ENCODE results near the gene PANK4. TPM values are rescaled to one million over a fixed set of nuclear protein-coding genes. Genes with fewer than 3 reads are reported as not detected.
"Not testable (repeated sequence)": the region's sequence is repeated elsewhere in the genome, so short reads cannot be mapped to it uniquely, and the experiment has no call there.

Gene PANK4
- total RNA-seq, 1 experiment from 2014 or later = 20.5 TPM

GRCh38 chr1:2571348-2571747, 45.0 kb upstream of the PANK4 start:
- no peak overlapping the region for H2AFZ ChIP-seq
- no peak overlapping the region for H3K4me3 ChIP-seq
- TF ChIP-seq CTCF (conservative IDR thresholded peaks at IDR 0.05) (no peak), EZH2 (IDR thresholded peaks at IDR 0.05; ENCODE audit: low read depth) (no peak)
- ChIA-PET CTCF (no interaction called here), POLR2A (ENCODE audit: unreplicated experiment) (no interaction called here)
- no TSS peak for BruUV-seq (replicated peaks)
- no peaks in the 10 kb centered on the region for H3K9me2 ChIP-seq (ENCODE audit: insufficient read depth)
- H3K27ac ChIP-seq = no peak overlapping the region
- no peaks in the 10 kb centered on the region for H3K4me1 ChIP-seq (replicated peaks; ENCODE audit: insufficient read depth)
- intact Hi-C loops (cut with micrococcal nuclease; ENCODE audit: unreplicated experiment) = no loop called here
- no peaks in the 10 kb centered on the region for H3K9me3 ChIP-seq (ENCODE audit: insufficient read depth, low read depth)
- no peaks in the 10 kb centered on the region for H3F3A ChIP-seq (ENCODE audit: insufficient read depth, low read depth)
- no peak for DNase-seq
- H3K36me3 ChIP-seq (ENCODE audit: low read depth) = no peaks in the 10 kb centered on the region
- no peak overlapping the region for H3K4me2 ChIP-seq
- H4K20me1 ChIP-seq (ENCODE audit: insufficient read depth) = no peaks in the 10 kb centered on the region
- H3K79me2 ChIP-seq (ENCODE audit: low read depth) = no peaks in the 10 kb centered on the region
- peaks cover 68% of the 10 kb centered on the region for H3K27me3 ChIP-seq (ENCODE audit: insufficient read depth, low read depth)

GRCh38 chr1:2570332-2570731, 43.9 kb upstream of the PANK4 start:
- Histone ChIP-seq H3K4me3 (no peak overlapping the region), H3K27ac (no peak overlapping the region), H3K27me3 (ENCODE audit: insufficient read depth, low read depth) (peaks cover 68% of the 10 kb centered on the region), H3K4me1 (replicated peaks; ENCODE audit: insufficient read depth) (no peaks in the 10 kb centered on the region), H4K20me1 (ENCODE audit: insufficient read depth) (no peaks in the 10 kb centered on the region), H3F3A (ENCODE audit: insufficient read depth, low read depth) (no peaks in the 10 kb centered on the region), H2AFZ (no peak overlapping the region), H3K9me3 (ENCODE audit: insufficient read depth, low read depth) (no peaks in the 10 kb centered on the region), H3K9me2 (ENCODE audit: insufficient read depth) (no peaks in the 10 kb centered on the region), H3K79me2 (ENCODE audit: low read depth) (no peaks in the 10 kb centered on the region), H3K36me3 (ENCODE audit: low read depth) (no peaks in the 10 kb centered on the region), H3K4me2 (no peak overlapping the region)
- TF ChIP-seq EZH2 (IDR thresholded peaks at IDR 0.05; ENCODE audit: low read depth) = no peak
- no peak for TF ChIP-seq CTCF (conservative IDR thresholded peaks at IDR 0.05)
- CTCF ChIA-PET = no interaction called here
- peak in 1 of 2 experiments; percentile 26 for DNase-seq
- POLR2A ChIA-PET (ENCODE audit: unreplicated experiment) = no interaction called here
- BruUV-seq (replicated peaks) = no TSS peak
- intact Hi-C loops (cut with micrococcal nuclease; ENCODE audit: unreplicated experiment) = no loop called here

GRCh38 chr1:2569703-2570102, 43.3 kb upstream of the PANK4 start:
- H3K27me3 ChIP-seq (ENCODE audit: insufficient read depth, low read depth) = peaks cover 73% of the 10 kb centered on the region
- H3K4me1 ChIP-seq (replicated peaks; ENCODE audit: insufficient read depth); POLR2A ChIA-PET (ENCODE audit: unreplicated experiment); CTCF ChIA-PET; H3K36me3 ChIP-seq (ENCODE audit: low read depth); H3K9me3 ChIP-seq (ENCODE audit: insufficient read depth, low read depth); H3K9me2 ChIP-seq (ENCODE audit: insufficient read depth); H3F3A ChIP-seq (ENCODE audit: insufficient read depth, low read depth); H3K4me3 ChIP-seq; intact Hi-C loops (cut with micrococcal nuclease; ENCODE audit: unreplicated experiment); H3K79me2 ChIP-seq (ENCODE audit: low read depth); H3K4me2 ChIP-seq; H2AFZ ChIP-seq; BruUV-seq (replicated peaks); H4K20me1 ChIP-seq (ENCODE audit: insufficient read depth); H3K27ac ChIP-seq: not testable (repeated sequence)
- DNase-seq = peak in 1 of 2 experiments; percentile 9

GRCh38 chr1:2569060-2569459, 42.7 kb upstream of the PANK4 start:
- no TSS peak for BruUV-seq (replicated peaks)
- Histone ChIP-seq H3K79me2 (ENCODE audit: low read depth) (no peaks in the 10 kb centered on the region), H3K36me3 (ENCODE audit: low read depth) (no peaks in the 10 kb centered on the region), H3K4me3 (no peak overlapping the region), H3K9me3 (ENCODE audit: insufficient read depth, low read depth) (no peaks in the 10 kb centered on the region), H3F3A (ENCODE audit: insufficient read depth, low read depth) (no peaks in the 10 kb centered on the region), H4K20me1 (ENCODE audit: insufficient read depth) (no peaks in the 10 kb centered on the region), H3K4me2 (no peak overlapping the region), H3K27me3 (ENCODE audit: insufficient read depth, low read depth) (peaks cover 70% of the 10 kb centered on the region), H2AFZ (no peak overlapping the region), H3K4me1 (replicated peaks; ENCODE audit: insufficient read depth) (no peaks in the 10 kb centered on the region), H3K9me2 (ENCODE audit: insufficient read depth) (no peaks in the 10 kb centered on the region), H3K27ac (no peak overlapping the region)
- ChIA-PET CTCF (no interaction called here), POLR2A (ENCODE audit: unreplicated experiment) (no interaction called here)
- intact Hi-C loops (cut with micrococcal nuclease; ENCODE audit: unreplicated experiment) = no loop called here
- no peak for DNase-seq
- TF ChIP-seq EZH2 (IDR thresholded peaks at IDR 0.05; ENCODE audit: low read depth) (no peak), CTCF (conservative IDR thresholded peaks at IDR 0.05) (no peak)

- H3K36me3 ChIP-seq (ENCODE audit: low read depth); H3K4me3 ChIP-seq; H3K4me2 ChIP-seq; H4K20me1 ChIP-seq (ENCODE audit: insufficient read depth); H3F3A ChIP-seq (ENCODE audit: insufficient read depth, low read depth); intact Hi-C loops (cut with micrococcal nuclease; ENCODE audit: unreplicated experiment); DNase-seq; BruUV-seq (replicated peaks); H3K27ac ChIP-seq; H2AFZ ChIP-seq; H3K4me1 ChIP-seq (replicated peaks; ENCODE audit: insufficient read depth); H3K9me2 ChIP-seq (ENCODE audit: insufficient read depth); H3K9me3 ChIP-seq (ENCODE audit: insufficient read depth, low read depth); POLR2A ChIA-PET (ENCODE audit: unreplicated experiment); CTCF ChIA-PET; H3K79me2 ChIP-seq (ENCODE audit: low read depth): not testable (repeated sequence)
- H3K27me3 ChIP-seq (ENCODE audit: insufficient read depth, low read depth) = peaks cover 62% of the 10 kb centered on the region
These were observed 41.9 kb upstream of the PANK4 start for GRCh38 chr1:2568187-2568816.
